GM12865 (cell line): ENCODE data around the gene TFDP2.
"Not testable (repeated sequence)": the region's sequence is repeated elsewhere in the genome, so short reads cannot be mapped to it uniquely, and the experiment has no call there.

Source experiments
- DNase-seq: peaks from one replicate; pipeline ENCODE4 v3.0.0; 2010; ENCODE audit warnings: low read depth
- H3K4me3 ChIP-seq: 2 replicates; pipeline ENCODE4 v1.5.1; 2011; ENCODE audit warnings: mild to moderate bottlenecking, low read depth, low read length, control low read depth
- CTCF ChIP-seq: IDR thresholded peaks from 2 replicates; pipeline ENCODE4 v1.5.1; 2011; ENCODE audit warnings: low read length, control low read depth, low read depth, inconsistent platforms; ENCODE audit not compliant: insufficient read depth; ENCODE audit errors: missing control alignments

TFDP2 gene

DNA sequence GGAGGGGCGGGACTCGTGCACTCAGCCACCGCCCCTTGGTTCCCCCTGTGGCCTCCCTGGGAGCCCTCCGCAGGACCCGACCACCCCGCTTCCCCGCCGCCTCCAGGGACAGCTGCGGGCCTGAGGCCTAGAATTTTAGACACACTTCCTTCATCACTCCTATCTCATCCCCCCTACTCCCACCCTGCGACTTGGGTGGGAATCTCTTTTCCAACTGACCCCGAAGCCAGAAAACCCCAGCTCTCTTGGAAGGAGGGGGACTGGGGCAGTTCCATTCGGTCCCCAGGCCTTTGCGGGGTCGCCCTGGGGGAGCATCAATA is 289 bp upstream of the TFDP2 start:
- H3K4me3 ChIP-seq = peak overlapping the region; percentile 74
- no peak for TF ChIP-seq CTCF
- DNase-seq = no peak

GRCh38 chr3:142148044-142148791 is 1.1 kb downstream of the TFDP2 start:
- TF ChIP-seq CTCF = no peak
- peak overlapping the region; percentile 74 for H3K4me3 ChIP-seq
- DNase-seq = no peak

- not testable (repeated sequence) for H3K4me3 ChIP-seq, DNase-seq
Observed at GRCh38 chr3:142144587-142144986, 4.8 kb downstream of the TFDP2 start.

- DNase-seq, H3K4me3 ChIP-seq: not testable (repeated sequence)
Observed at GRCh38 chr3:142140608-142141285, 8.6 kb downstream of the TFDP2 start.

DNA sequence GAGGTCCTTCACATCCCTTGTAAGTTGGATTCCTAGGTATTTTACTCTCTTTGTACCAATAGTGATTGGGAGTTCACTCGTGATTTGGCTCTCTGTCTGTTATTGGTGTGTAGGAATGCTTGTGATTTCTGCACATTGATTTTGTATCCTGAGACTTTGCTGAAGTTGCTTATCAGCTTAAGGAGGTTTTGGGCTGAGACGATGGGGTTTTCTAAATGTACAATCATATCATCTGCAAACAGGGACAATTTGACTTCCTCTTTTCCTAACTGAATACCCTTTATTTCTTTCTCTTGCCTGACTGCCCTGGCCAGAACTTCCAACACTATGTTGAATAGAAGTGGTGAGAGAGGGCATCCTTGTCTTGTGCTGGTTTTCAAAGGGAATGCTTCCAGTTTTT is 12.3 kb downstream of the TFDP2 start:
- not testable (repeated sequence) for H3K4me3 ChIP-seq, DNase-seq

GRCh38 chr3:142134799-142135325 is 14.5 kb downstream of the TFDP2 start:
- no peak overlapping the region for H3K4me3 ChIP-seq
- TF ChIP-seq CTCF = no peak
- DNase-seq = no peak

GRCh38 chr3:142129516-142130171 is 19.7 kb downstream of the TFDP2 start:
- no peak for DNase-seq
- no peak for TF ChIP-seq CTCF
- no peak overlapping the region for H3K4me3 ChIP-seq

- no peak for DNase-seq
- TF ChIP-seq CTCF = no peak
- H3K4me3 ChIP-seq = no peak overlapping the region
Observed at GRCh38 chr3:142127941-142128658, 21.2 kb downstream of the TFDP2 start.
